ENCODE measurements around the gene MED20.

MED20 gene

DNA sequence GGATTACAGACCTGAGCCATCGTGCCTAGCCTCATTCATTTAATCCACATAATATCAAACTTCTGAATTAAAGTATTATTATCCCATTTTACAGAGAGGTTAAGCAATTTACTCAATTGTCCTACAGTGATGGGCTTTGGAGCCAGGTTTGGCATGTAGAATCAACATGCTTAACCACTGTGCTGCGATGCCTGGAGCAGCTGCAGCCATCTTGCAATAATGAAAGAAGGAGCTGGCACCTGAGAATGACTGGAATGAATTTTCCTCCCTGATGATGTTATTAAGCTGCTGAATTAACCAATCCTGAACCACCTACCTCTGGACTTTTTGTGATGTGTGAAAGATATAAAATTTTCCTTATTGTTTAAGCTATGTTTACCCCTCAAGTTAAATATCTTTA lies 33.7 kb upstream of the MED20 start:
- TF ChIP-seq GATA2 (IDR thresholded peaks at IDR 0.05; ENCODE audit: low read depth, low read length) = no peak

DNA sequence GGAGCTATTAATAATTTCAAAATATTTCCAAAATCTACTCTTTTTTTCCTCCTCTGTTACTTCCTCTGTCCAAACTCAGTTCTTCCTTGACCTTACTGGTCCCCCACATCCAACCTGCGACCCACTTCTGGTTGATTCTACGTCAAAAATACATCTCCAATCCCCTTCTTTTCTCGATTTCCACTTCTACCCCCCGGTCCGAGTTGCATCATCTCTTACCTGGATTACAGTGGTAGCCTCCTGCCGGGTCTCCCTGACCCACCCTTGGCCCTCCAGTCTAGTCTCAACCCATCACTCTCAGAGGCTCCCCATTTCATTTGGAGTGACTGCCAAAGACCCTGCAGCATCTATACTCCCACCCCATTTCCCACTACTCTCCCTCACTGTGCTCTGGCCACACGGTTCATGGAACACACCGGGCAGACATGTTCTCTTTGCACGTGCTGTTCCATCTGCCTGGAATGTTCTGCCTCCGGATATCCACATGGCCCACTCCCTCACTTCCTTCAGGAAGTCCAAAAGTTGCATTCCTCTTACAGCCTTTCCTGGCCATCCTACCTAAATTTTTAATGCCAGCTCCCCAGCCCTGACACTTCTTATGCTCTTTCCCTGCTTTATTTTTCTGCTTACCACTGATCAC lies 26.8 kb upstream of the MED20 start:
- TF ChIP-seq GATA3 (IDR thresholded peaks at IDR 0.05; ENCODE audit: low read depth, low read length) = no peak
- TF ChIP-seq GATA2 (IDR thresholded peaks at IDR 0.05; ENCODE audit: low read depth, low read length) = no peak

DNA sequence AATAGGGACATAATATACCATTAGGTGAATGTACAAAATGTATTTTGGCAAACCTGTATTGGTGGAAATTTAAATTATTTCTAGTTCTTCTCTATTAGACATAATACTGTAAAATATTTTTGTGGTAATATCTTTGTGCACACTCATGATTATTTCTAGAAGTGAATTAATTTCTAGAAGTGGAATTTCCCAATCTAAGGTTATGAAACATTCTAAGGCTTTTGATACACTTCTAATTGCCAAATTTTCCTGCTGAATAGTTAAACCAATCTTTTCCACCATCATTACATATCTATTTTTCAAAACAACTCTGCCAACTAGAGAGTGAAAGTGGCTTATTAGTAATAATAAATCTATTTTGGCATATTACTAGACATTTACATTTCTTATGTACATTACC lies 22.5 kb upstream of the MED20 start:
- TF ChIP-seq GATA2 (IDR thresholded peaks at IDR 0.05; ENCODE audit: low read depth, low read length) = no peak
- no peak for TF ChIP-seq GATA3 (IDR thresholded peaks at IDR 0.05; ENCODE audit: low read depth, low read length)

DNA sequence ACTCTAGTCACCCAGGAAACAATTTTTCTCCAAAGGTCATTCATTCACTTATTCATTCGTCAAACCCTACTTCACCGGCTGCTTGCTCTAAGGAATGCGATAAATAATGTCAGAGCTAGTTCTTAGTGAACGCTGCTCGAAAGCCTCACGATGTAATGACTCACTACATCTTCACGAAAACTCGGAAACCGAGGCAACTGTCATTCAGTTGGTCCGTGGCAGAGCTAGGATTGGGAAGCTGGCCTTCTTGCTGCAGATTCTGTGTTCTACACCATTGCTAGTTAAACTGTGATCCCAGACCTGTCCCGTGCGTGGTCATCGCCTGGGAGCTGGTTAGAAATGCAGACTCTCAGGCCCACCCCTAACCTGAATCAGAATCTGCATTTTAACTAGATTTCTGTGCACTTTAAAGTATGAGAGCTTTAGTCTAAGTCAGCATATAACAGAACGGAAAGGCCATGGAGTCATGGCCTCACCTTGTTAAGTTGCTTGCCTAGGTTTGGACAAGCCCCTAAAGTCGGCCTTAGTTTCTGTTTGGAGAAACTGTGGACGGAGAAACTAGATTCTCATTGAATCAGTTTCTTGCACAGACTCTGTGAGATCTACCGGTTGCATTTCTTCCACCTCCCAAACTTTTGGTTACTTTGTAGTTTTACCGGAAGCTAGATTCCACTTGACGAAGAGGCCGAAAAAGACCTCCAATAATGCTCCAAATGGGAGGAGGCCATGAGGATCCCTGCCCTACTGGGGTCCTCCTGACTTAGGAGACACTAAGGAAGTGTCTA lies 21.3 kb upstream of the MED20 start:
- TF ChIP-seq GATA2 (IDR thresholded peaks at IDR 0.05; ENCODE audit: low read depth, low read length) (no peak), GATA3 (IDR thresholded peaks at IDR 0.05; ENCODE audit: low read depth, low read length) (no peak)

DNA sequence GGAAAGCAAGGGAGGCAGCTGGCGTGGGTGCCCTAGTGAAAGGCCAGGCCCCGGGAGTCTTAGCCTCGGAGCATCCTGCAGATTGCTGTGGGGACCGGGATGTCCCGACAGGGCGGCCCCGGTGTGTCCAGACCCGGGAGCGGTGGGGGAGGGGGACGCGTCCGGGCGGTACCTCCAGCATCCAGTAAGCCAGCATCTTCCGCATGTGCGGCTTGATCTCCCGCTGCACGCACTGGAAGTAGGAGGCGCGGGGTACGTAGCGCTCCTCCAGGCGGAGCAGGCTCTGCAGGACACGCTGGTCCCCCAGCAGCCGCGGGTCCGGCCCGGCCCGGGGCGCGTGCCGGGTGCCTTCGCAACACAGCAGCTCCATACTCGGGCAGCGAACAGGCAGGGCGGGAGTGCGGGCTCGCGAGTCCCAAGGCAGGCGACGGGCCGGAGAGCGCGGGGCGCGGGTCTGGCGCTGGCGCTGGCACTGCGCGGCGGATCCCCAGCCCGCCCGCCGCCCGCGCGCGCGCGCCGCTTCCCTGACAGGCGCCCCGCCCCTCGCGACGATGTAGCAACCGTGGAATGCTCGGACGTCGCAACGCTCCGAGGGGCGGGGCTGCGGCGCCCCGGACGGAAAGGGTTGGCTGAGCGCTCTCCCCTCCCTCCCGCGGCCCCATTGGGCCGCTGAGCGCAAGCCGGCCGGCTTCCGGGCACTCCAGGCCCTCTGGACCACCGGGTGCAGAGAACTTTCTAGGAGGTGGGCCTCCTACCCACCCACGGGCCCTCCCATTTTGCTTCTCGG lies 20.5 kb upstream of the MED20 start, which contains the start of gene CCND3:
CCND3 (minus strand) TSS at position 529 of the 787 bp plus-strand sequence; CDS start at position 370, 159 bp downstream.
- TF ChIP-seq GATA3 (IDR thresholded peaks at IDR 0.05; ENCODE audit: low read depth, low read length) (no peak), GATA2 (IDR thresholded peaks at IDR 0.05; ENCODE audit: low read depth, low read length) (no peak)

DNA sequence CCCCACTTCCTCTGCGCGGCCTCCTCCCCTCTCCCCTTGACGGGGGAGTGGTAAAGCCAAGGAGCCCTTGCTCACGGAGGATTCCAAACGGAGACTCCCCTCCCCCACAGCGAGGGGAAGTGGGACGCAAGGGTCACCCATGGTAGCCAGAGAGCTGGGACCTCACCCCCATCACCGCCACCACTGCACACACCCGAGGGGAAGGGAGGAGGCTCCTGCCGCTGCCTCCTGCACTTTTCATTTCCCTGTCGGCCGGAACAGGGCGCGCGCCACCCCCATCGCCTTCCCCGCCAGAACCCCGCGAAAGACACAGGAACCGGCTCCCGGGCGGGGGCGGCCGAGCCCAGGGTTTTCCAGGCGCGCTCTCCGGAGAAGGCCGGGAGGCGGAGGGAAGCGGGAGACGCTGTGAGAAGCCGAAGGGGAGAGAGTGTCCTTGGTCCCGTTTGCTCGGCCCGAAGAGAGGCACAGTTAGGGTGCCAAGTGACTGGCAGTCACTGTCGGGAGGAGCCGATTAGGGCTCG lies 19.9 kb upstream of the MED20 start:
- TF ChIP-seq GATA3 (IDR thresholded peaks at IDR 0.05; ENCODE audit: low read depth, low read length) = no peak

DNA sequence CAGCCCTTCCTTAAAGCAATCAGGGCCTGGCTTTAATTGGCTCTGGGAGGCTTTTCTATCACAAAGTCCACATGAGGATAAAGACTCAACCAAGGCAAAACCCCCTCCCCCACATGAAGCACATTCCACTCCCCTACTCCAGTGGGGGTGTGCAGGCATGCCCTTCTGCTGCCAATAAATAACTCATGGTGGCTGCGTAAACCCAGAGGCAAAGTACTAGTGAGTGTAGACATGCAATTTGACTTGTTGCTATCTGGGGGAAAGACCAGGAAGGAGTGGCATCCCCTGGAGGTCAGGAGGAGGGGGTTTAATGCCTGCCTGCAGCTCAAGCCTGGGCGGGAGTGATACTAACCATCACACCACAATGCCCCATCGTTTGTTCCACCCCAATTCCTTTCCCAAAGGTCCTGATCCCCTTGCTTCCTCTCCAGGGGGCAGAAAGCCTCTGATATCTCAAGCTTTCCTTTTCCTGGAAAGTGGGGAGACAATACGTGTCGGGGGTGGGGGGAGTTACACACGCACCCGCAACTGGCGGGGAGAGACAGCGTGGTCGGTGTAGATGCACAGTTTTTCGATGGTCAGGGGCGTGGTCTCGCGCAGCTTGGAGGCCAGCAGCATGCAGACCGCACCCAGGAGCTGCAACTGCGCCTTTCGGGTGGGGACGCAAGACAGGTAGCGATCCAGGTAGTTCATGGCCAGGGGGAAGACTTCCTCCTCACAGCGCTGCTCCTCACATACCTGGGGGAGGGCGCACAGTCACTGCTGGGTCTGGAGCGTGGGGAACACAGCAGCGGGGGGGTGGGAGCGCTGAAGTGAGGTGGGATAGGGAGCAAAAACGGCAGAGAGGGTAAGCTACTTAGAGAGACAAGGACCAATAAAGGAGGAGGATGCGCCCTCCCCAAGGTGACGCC lies 19.2 kb upstream of the MED20 start:
- TF ChIP-seq GATA2 (IDR thresholded peaks at IDR 0.05; ENCODE audit: low read depth, low read length) (no peak), GATA3 (IDR thresholded peaks at IDR 0.05; ENCODE audit: low read depth, low read length) (no peak)

DNA sequence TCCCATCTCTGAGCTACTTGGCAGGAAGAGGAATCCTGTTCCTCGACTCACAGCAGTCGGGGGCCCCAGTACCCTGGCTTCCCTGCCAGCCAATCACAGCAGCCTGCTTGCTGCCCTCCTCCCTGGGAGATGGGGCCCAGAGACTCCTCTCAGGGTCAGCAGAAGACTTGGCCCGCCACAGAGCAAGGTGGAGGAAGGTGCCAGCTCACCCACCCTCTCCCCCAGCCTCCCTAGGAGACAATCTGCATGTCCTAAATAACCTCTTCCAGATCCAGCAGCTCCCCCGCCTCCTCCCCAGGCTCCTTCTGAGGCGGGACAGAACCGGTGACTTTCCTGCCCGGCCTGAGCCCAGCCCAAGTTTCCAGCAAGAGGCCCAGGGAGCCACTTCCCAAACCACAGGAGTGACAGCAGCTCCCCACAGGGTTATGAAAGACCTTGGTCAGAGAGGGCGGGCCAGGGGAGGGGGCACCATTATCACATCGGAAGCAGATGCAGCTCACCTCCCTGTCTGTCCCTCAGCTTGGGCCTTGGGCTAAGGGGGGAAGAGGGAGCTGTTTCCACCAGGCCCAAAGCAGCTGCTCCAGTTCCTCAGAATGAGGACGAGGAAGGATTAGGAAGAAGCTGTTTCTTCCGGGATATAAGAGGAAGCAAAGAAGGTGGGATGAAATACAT lies 18.4 kb upstream of the MED20 start:
- no peak for TF ChIP-seq GATA2 (IDR thresholded peaks at IDR 0.05; ENCODE audit: low read depth, low read length)
- no peak for TF ChIP-seq GATA3 (IDR thresholded peaks at IDR 0.05; ENCODE audit: low read depth, low read length)

DNA sequence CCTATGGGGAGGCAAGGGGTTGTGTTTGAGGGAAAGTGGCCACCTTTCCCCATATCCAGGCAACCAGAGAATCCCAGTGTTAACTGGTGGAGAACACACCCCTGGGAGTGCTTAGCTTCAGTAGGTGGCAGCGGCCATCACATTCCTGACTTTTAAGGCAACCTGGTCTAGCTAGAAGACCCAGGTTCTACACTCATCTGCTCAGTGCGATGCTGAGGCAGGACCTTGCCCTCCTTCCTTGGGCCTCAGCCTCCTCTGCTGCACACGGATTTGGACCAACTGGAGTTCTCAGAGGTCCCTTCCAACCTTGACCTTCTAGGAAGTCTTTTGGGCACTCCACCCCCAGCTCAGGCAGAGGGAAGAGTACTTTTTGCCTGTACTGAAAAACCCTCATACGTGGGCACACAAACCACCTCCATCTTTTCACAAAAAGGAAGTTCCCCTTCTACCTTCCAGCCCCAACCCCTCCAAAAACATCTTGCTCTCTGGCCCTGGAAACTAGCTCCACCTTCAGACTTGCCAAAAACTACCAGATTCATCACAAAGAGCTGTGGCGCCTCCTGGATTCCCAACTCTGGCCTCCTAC lies 17.7 kb upstream of the MED20 start:
- TF ChIP-seq GATA3 (IDR thresholded peaks at IDR 0.05; ENCODE audit: low read depth, low read length) = no peak
- no peak for TF ChIP-seq GATA2 (IDR thresholded peaks at IDR 0.05; ENCODE audit: low read depth, low read length)

DNA sequence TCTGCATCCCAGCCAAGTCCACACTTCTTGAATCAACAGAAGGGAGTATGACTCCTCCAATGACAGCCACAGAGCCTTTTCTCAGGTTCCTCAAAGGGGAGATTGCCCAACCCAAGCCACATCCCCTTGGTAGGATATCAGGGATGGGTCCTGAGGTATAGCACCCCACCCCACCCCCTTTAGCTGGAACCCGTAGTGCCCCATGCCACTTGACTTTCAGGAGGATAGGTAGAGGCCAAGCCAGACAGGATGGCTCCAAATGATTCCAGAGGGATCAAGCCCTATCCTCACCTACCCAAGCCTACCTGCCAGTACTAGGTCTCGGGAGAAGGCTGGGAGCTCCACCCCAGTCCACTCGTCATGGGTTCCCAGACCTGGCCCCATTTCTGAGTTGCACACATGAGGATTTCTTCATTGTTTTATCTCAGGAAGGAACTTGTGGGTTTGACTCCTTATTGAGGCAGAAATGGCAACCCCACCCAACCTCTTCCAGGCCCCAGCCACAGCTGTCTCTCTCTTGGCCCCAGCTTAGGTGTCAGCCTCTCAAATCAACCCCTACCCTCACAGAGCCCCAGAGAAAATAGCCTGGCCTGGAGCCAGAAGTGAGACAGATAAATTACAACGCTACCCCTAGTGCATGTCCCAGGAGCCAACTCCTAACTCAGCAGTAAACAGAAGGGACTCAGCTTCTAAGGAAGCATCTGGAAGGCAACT lies 17.1 kb upstream of the MED20 start:
- TF ChIP-seq GATA3 (IDR thresholded peaks at IDR 0.05; ENCODE audit: low read depth, low read length) (no peak), GATA2 (IDR thresholded peaks at IDR 0.05; ENCODE audit: low read depth, low read length) (no peak)

DNA sequence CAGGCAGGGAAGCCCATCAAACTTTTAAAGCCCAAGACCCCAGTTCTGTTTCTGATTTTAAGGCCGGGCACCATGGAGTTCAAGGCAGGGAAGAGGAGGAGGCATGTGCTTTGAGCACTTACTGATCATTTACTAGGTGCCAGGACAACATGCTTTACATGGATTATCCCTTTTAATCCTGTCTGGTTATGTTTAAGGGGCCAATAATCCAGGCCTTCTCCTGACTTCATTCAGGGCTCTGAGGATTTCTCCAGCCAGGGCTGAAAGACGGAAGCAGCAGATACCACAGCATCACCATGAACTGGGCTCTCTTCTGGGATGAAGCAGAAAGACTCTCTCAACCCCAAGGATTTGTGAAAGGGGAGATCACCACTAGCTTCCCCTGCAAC lies 16.5 kb upstream of the MED20 start:
- TF ChIP-seq GATA2 (IDR thresholded peaks at IDR 0.05; ENCODE audit: low read depth, low read length) (no peak), GATA3 (IDR thresholded peaks at IDR 0.05; ENCODE audit: low read depth, low read length) (no peak)

All from SH-SY5Y (cell line).